RKO (cell line): ENCODE results near the gene PNP.
"Not testable (repeated sequence)": the region's sequence is repeated elsewhere in the genome, so short reads cannot be mapped to it uniquely, and the experiment has no call there.

Experiments
- DNase-seq: peaks from one replicate; pipeline ENCODE4 v3.0.0-alpha.2; 2016; ENCODE audit warnings: low spot score

PNP gene

DNA sequence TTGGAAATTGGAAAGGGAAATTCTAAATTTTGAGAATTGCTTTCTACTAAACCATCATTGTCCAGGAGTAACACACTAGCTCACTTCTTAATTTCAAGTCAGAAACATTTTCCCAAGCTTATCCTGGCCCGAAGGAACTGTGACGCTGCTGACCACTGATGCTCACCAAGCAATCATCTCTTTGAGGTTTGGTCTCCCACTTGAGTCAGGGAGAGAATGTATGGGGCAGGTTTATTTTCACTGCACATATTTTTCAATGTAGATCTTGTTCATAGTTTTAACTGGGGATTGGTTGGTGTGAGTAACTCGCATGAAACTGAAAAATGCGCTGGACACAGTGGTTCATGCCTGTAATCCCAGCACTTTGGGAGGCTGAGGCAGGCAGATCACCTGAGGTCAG, 23.3 kb downstream of the PNP start:
- DNase-seq, result no peak

DNA sequence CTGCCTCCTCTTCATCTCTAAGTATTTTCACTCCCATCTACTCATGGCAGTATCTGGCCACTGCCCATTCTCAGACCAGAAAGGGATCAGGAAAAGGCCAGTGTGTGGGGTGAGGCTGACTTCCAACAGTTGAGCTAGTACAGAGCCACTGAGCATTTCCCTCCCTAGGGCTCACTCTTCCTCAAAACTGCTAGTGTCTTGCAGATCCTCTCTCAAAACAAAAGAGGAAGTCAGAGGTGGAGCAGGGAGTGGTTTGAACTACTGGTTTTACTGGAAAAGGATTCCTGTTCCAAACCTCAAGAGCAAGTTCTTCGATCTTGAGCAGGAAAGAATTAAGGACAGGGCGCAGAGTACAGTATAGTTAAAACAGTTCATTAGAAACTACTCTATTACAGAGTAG, 24.4 kb downstream of the PNP start:
- no peak for DNase-seq

DNA sequence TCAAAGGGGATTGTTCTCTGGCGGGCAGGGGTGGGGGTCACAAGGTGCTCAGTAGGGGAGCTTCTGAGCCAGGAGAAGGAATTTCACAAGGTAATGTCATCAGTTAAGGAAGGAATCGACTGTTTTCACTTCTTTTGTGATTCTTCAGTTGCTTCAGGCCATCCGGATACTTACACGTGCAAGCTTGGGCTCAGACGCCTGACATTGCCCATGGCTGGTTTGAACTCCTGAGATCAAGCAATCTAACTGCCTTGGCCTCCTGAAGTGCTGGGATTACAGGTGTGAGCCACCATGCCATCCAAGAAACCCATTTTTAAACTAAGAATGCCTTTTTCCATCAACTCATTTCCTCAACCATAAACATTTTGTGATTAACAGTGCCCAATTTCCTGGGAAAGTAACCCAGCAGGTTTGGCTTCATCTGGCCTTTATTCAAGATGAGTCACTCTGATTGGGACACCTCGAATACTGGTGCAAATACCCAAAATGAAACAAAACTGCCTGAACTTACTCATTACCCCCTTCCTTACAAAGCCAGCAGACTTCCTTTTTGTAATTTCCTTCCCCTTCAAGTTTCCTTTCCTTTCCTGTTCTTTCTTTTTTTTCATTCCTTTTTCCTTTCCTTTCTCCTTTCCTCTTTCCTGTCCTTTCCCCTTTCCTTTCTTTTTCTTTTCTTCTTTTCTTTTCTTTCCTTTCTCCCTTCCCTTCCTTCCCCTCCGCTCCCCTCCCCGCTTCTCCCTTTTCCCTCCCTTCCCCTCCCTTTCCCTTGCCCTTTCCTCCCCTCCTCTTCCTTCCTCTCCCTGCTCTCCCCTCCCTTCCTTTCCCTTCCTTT, 25.9 kb downstream of the PNP start:
- peak; percentile 42 for DNase-seq

DNA sequence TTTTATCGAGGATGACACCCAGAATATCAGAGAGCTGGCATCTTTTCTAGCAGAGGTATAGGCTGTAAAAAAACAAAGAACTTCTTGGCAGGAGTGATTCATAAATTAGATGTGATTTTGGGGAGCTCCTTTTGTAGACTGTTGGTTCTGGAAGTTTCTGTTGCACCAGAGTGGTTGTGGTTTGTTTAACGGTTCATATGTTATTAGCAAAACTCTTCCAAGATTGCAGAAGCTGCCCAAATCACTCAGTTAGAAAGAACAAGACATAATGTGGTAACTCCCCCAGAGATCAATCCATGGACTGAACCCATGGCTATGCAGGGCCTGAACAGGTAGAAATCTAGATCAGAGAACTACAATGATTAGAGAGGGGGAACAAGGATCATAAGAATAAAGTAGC, 29.4 kb downstream of the PNP start:
- no peak for DNase-seq

DNA sequence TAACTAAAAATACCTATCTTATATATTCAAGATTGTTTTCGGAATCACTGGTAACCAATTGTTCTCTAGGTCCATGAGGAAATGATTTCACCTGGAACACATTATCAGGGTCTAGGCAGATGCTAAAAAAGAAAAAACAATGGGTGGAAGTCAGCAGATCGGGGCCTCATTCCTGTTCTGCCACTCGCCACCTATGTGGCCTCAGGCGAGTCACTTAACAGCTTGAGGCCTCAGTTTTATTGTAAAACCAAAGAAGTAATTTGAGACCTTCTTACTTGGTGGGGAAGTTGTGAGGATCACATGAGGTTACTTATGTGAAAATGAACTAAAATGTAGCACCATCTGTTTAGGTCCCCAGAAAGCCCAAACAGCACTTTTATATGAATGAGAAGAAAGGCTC, 29.9 kb downstream of the PNP start:
- no peak for DNase-seq

DNA sequence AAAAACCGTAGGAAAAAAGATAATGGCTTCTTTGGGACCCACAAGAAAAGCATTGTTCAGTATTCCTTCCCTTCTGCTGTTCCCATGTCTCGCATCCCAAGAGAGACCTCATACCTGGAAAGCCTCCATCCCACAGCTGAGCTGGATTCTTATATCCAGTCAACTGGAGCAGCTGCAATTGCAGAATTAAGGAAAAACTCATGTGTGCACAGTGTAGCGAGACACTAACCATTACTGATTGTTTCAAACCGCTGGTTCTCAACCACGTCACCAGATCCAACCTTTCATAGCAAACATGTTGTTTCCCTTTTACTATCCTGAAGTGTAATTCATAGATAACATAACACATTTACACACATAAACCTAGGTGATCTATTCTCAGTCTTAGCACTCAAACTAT, 30.7 kb downstream of the PNP start:
- no peak for DNase-seq

DNA sequence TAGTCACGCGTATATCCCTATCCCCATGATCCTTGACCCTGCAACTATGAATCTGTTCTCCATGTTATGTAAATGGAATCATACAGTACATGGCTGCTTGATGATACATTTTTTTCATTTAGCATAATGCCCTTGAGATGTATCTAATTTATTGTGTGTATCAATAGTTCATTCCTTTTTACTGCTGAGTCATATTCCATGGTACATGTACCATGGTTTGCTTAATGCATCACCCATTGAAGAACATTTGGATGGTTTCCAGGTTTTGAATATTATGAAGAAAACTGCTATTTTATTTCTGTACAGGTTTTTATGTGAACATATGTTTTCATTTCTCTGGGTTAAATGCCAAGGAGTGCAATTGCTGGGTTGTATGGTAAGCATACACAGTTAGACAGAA, 32.1 kb downstream of the PNP start:
- DNase-seq, result no peak

DNA sequence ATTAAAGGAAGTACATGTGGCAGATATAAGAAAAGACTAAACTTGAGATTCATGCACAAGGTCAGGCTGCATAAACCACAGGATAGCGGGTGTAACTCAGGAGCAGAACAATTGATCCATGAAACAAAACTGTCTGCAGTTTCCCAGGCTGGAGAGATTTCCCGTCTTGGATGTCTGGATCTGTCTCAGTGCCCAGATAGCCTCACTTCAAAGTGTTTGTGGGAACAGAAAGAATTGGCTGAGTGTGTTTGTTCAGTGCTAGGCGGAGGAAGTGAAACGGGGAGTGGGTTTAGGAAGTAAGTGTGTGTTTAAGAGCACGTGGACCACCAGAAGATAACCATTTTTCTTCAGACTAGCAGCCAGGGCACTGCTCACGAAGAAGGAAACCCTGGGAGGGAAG, 34.7 kb downstream of the PNP start:
- no peak for DNase-seq

DNA sequence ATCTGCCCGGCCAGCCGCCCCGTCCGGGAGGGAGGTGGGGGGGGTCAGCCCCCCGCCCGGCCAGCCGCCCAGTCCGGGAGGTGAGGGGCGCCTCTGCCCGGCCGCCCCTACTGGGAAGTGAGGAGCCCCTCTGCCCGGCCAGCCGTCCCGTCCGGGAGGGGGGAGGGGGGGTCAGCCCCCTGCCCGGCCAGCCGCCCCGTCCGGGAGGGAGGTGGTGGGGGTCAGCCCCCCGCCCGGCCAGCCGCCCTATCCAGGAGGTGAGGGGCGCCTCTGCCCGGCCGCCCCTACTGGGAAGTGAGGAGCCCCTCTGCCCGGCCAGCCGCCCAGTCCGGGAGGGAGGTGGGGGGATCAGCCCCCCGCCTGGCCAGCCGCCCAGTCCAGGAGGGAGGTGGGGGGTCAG, 37.1 kb downstream of the PNP start:
- DNase-seq, result not testable (repeated sequence)

DNA sequence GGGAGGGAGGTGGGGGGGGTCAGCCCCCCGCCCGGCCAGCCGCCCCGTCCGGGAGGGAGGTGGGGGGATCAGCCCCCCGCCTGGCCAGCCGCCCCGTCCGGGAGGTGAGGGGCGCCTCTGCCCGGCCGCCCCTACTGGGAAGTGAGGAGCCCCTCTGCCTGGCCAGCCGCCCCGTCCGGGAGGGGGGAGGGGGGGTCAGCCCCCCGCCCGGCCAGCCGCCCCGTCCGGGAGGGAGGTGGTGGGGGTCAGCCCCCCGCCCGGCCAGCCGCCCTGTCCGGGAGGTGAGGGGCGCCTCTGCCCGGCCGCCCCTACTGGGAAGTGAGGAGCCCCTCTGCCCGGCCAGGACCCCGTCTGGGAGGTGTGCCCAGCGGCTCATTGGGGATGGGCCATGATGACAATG, 37.5 kb downstream of the PNP start:
- not testable (repeated sequence) for DNase-seq

DNA sequence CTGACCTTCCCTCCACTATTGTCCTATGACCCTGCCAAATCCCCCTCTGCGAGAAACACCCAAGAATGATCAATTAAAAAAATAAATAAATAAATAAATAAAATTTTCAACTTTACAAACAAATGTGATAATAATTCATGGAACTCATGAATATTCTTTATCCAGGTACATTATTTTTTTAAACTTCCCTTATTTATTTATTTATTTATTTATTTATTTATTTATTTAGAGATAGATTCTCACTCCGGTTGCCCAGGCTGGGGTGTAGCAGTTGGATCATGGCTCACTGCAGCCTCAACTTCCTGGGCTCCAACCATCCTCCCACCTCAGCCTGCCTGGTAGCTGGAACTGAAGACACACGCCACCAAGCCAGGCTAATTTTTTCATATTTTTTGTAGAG, 38.3 kb downstream of the PNP start:
- not testable (repeated sequence) for DNase-seq

DNA sequence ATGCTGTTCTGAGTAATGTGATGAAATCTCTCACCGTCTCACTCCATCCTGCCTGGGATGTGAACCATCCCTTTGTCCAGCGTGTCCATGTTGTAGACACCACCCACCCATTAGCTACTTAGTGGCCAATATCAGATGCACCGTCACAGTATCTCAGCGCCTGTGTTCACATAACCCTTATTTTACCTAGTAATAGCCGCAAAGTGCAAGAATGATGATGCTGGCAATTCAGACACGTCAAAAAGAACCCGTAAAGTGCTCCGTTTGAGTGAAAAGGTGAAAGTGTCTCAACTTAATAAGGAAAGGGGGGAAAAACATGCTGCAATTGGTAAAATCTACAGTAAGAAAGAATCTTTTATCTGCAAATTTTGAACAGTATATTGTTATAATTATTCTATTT, 39.2 kb downstream of the PNP start:
- DNase-seq, result no peak

DNA sequence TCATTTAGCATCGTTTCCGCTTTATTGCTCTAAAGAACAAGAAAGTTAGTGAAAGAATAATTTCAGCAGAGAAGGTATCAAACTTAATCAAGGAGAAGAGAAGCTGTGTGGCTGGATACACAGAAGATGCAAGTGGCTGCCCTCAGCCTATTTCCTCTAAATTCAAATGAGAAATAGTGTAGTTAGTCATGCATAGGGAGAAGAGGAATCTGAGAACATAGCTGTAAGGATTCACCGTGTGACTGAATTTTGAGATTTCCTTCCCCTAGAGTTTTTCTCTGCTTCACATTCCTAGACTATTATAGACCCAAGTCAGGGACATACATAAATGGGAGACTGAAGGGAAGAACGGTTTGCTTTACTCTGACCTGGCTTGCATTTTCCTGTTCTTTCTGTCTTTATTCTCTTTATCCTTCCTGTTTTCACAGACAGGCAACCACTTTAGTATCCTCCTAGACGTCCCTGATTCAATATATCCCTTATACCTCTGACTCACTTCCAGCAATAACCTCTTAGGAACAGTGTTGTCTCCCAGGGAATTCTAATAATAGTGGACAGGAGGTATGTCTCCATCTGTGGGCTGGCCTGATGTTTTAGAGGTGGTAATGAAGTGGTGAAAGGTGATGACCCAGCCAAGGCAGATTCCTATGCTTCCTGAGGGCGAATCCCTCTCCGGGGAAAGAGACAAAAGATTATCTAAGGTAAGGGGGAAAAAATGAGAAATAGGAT, 43.1 kb downstream of the PNP start:
- DNase-seq, result no peak

DNA sequence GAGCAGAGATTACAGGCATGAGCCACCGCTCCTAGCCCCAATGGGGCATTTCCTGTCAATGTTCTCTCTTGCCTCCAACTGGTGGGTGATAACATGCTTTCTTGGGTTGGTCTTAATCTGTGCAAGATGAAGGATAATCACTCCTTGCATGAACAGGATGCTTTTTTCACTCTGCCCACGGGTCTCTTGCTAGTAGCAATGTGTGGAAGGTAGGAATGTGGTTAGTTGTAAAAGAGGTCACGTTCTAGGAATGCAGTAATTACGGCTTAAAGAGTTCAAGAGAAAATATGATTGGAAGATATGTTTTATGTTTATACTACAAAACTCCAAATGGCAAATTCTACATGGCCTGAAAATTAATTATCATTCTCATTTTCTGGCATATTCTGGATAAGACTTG, 46.6 kb downstream of the PNP start:
- DNase-seq, result no peak

DNA sequence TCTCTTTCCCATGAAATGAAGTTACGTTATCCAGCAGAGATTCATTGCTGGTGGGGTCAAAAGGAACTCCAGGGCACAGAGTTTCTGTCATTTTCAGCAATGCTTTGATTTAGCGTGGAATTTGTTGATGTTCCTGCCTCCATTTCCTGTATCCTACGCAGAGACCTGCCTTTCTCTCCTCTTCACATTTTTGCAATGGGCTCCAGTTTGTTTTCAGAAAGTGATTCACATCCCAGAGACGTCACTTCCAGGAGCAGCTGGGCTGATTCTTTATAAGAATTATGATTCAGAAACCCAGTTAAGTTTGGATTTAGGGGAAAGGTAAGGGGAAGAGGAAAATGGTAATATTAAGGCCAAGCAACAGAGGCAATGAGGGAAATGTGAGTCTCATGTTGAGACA, 47.7 kb downstream of the PNP start:
- DNase-seq, result no peak

DNA sequence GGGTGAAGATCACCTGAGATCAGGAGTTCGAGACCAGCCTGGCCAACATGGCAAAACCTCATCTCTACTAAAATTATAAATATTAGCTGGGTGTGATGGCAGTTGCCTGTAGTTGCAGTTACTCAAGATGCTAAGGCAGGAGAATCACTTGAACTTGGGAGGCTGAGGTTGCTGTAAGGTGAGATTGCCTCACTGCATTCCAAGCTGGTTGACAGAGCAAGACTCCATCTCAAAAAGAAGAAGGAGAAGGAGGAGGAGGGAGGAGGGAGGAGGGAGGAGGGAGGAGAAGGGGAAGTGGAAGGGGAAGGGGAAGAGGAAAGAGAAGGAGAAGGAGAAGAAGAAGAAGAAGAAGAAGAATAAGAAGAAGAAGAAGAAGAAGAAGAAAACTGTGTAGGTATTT, 53.1 kb downstream of the PNP start:
- DNase-seq, result no peak

DNA sequence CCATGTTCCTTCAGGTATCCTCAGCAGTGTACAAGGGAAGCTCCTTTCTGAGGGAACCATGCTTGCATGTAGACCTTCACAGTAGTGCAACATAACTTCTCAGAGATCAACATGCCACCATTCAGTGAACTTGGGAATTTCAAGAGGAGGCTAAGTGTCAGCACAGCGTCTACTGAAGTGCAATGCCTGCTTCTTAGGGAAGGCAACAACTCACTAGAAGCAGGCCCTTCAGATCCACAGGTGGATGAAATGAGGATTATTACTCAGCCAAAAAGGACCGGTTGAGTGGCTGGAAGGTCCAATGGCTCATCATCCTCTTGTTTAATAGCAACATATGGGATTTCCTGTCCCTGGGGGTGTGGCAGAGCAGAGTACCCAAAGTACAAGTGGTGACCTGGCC, 54.8 kb downstream of the PNP start:
- no peak for DNase-seq
